Activated CD4-positive, alpha-beta T cell treated with anti-CD3 and anti-CD28 coated beads, Interleukin-2, amount 10 ng/mL, durations not matched to agents 7 days and 5 days (primary cell): ENCODE data around the gene ONECUT2. TPM values are rescaled to one million over a fixed set of nuclear protein-coding genes. Genes with fewer than 3 reads are reported as not detected.
"Not testable (repeated sequence)": the region's sequence is repeated elsewhere in the genome, so short reads cannot be mapped to it uniquely, and the experiment has no call there.

Experiments used
- CTCF ChIA-PET: fragments of 350-600 bp; sonication (Branson Sonifier 250); formaldehyde crosslinking; loops from one replicate; lab custom pipeline; 2021; ENCODE audit warnings: antibody characterized with exemption; lab: Charles Lee
- POLR2A ChIA-PET: fragments of 350-600 bp; sonication (Branson Sonifier 250); formaldehyde crosslinking; loops from one replicate; lab custom pipeline; 2021; ENCODE audit warnings: antibody characterized with exemption; lab: Charles Lee
- DNase-seq: peaks from one replicate; pipeline ENCODE4 v3.0.0-alpha.2; 2020
- H3K27ac Mint-ChIP-seq: one replicate; pipeline ENCODE4 v1.8.0; 2021; ENCODE audit warnings: mild to moderate bottlenecking, moderate library complexity, mixed read lengths
- H3K27me3 Mint-ChIP-seq: one replicate; pipeline ENCODE4 v1.8.0; 2021; ENCODE audit warnings: mixed read lengths
- H3K36me3 Mint-ChIP-seq: one replicate; pipeline ENCODE4 v1.8.0; 2021; ENCODE audit warnings: low read depth, mixed read lengths
- H3K4me1 Mint-ChIP-seq: one replicate; pipeline ENCODE4 v1.8.0; 2021; ENCODE audit warnings: mixed read lengths
- H3K4me3 Mint-ChIP-seq: one replicate; pipeline ENCODE4 v1.8.0; 2021; ENCODE audit warnings: mild to moderate bottlenecking, moderate library complexity, mixed read lengths
- H3K9me3 Mint-ChIP-seq: one replicate; pipeline ENCODE4 v1.8.0; 2021; ENCODE audit warnings: mixed read lengths
- total RNA-seq, 2 experiments: library from RNA; stranded (reverse); gene quantifications; one replicate each; pipeline ENCODE4 v1.2.3, GENCODE V29; 2021

The ONECUT2 gene
- total RNA-seq, 2 experiments from 2014 or later = not detected

DNA sequence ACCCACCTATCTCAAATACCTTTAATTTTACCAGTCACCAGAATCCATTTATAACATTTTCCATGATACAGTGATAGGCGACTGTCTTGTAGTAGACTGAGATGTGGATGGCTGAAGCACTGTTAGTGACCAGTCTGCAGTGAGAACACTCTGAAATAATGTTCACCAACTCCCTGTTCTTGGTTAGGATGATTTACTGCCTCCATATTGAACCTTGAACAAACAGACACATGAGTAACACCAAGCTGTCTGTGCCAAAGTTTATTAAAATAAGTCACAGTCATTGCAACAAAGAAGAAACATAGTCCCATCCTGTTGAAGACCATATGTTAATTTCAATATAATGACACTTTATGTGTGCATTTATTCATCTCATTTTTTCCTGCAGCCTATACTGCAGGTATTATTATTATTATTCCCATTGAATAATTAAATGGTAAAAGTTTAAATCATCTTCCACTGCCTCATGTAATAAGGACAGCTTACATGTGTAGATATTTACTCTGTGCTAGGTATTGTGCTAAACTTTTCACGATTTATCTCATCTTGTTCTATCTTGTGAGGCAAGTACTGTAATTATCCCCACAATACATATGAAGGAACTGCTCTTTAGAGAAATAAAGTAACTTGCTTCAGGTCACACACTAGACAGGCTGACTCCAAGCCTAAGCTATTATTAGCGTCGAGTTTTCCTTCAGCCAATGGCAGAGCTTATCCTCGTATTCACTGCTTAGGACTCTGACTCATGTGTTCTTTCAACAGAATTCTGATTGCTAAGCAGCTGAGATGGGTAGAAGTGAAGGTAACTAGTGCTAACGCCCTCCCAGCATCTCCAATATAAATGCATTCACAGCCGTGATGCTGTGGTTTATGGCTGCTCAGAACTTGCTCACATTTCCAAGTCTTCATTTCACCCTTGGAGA, 62.5 kb downstream of the ONECUT2 start:
- Mint-ChIP-seq H3K36me3 (no peaks in the 10 kb centered on the region), H3K27me3 (peaks cover 6% of the 10 kb centered on the region), H3K4me1 (no peaks in the 10 kb centered on the region), H3K4me3 (no peak overlapping the region), H3K9me3 (peaks cover 2% of the 10 kb centered on the region), H3K27ac (no peak overlapping the region)
- POLR2A ChIA-PET = no interaction called here
- no peak for DNase-seq
- CTCF ChIA-PET = no interaction called here

DNA sequence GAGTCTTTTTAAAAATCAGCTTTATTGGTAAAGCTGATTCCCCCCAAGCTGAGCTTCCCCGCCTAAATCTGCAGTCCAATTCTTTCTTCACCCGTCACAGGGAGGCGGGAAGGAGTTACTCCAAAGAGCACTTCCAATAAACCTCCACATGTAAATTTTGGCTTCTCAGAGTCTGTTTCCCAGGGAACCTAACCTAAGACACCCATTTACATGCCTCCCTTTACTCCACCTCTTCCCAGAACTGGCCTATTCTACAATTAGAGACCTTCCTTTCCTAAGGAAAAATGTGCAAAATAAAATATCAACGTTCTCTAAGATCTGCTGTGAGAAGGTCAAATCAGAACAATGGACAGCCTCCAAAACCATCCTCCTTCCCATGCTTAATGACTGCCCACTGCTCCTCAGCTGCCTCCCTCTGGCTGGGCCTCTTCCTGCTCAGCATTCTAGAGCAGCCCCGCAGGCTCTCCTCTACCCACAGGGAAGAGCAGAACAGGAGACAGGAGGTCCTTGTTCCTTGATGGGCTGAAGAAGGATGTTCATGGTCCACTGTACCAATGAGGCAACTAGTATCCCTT, 63.6 kb downstream of the ONECUT2 start:
- Mint-ChIP-seq H3K9me3 (peaks cover 2% of the 10 kb centered on the region), H3K27me3 (peaks cover 6% of the 10 kb centered on the region), H3K36me3 (no peaks in the 10 kb centered on the region), H3K4me3 (no peak overlapping the region), H3K4me1 (no peaks in the 10 kb centered on the region), H3K27ac (no peak overlapping the region)
- DNase-seq = no peak
- ChIA-PET POLR2A (no interaction called here), CTCF (no interaction called here)

DNA sequence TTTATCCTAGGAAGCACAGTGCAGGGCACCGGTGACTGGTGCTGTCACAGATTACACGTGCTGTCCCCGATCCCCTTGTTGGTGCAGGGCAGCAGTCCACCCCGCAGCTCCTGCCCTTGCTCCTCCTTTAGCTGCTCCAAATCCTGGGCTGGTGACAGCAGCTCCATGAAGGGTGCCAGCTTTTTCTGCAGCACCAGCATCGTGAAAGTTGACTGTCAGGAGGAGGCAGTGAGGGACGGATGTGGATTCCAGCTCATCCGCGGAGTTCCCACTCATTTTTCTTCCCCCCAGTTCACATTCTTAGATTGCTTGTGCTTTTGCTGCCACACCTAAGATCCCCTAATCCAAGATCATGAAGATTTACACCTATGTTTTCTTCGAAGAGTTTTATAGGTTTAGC, 67.5 kb downstream of the ONECUT2 start:
- H3K9me3 Mint-ChIP-seq = no peaks in the 10 kb centered on the region
- DNase-seq = no peak
- ChIA-PET CTCF (no interaction called here), POLR2A (no interaction called here)
- H3K36me3 Mint-ChIP-seq = no peaks in the 10 kb centered on the region
- H3K4me3 Mint-ChIP-seq = no peak overlapping the region
- H3K27ac Mint-ChIP-seq = no peak overlapping the region
- H3K4me1 Mint-ChIP-seq = no peaks in the 10 kb centered on the region
- peaks cover 13% of the 10 kb centered on the region for H3K27me3 Mint-ChIP-seq

DNA sequence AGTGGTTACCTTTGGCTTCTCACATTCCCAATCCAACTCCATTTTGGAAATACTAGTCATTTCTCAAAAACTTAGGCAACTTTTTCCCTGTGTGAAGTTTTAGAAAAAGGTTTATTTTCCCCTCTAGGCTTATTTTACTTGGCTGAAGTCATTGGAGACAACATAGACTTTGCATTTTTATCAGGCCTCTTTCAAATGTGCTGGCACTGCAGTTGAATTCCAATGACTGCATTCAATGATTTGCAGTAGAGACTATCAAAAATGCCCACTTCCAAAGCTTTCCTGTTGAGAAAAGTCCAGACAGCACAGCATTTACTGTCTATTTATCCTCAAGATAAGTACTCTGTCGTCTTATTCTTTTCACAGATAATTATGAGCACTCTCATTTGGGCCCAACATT, 70.1 kb downstream of the ONECUT2 start:
- no peaks in the 10 kb centered on the region for H3K9me3 Mint-ChIP-seq
- H3K27ac Mint-ChIP-seq = no peak overlapping the region
- DNase-seq = no peak
- H3K27me3 Mint-ChIP-seq = peaks cover 14% of the 10 kb centered on the region
- ChIA-PET CTCF (interaction anchor here (0.6 kb wide), 1 partner anchor 857 kb away, joined by 3 read pairs; no protein-coding TSS in a partner anchor), POLR2A (no interaction called here)
- no peak overlapping the region for H3K4me3 Mint-ChIP-seq
- H3K36me3 Mint-ChIP-seq = no peaks in the 10 kb centered on the region
- H3K4me1 Mint-ChIP-seq = no peaks in the 10 kb centered on the region

DNA sequence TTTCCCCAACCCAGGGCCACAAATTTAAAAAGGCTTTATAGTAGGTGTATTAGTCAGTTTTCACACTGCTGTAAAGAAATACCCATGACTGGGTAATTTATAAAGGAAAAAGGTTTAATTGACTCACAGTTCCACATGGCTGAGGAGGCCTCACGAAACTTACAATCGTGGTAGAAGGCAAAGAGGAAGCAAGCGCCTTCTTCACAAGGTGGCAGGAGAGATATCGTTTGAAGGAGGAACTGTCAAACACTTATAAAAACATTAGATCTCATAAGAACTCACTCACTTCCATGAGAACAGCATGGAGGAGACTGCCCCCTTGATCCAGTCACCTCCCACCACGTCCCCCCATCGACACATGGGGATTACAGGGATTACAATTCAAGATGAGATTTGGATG, 80.9 kb downstream of the ONECUT2 start:
- no peak overlapping the region for H3K4me3 Mint-ChIP-seq
- no peaks in the 10 kb centered on the region for H3K36me3 Mint-ChIP-seq
- H3K27me3 Mint-ChIP-seq = peaks cover 5% of the 10 kb centered on the region
- H3K9me3 Mint-ChIP-seq = no peaks in the 10 kb centered on the region
- no peak for DNase-seq
- no peaks in the 10 kb centered on the region for H3K4me1 Mint-ChIP-seq
- CTCF ChIA-PET = no interaction called here
- POLR2A ChIA-PET = no interaction called here
- H3K27ac Mint-ChIP-seq = no peak overlapping the region

DNA sequence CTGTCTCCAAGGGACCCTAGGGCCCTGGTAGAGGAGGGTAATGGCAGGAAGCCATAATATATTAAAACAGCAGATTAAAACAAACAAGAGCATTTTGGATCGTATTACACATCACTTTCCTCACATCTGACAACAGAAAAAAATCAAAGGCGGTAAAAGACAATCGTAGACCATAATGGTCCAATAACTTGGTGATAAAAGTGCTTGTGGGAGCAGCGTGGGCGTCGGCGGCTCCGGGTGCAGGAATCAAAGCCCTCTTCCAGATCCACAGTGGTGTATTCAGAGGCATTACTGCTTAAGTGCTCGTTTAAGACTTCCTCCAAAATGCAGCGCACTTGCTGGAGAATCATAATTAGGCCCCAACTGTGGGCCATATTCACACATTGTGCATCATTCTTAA, 83.4 kb downstream of the ONECUT2 start:
- POLR2A ChIA-PET = no interaction called here
- DNase-seq = no peak
- H3K36me3 Mint-ChIP-seq = no peaks in the 10 kb centered on the region
- H3K4me1 Mint-ChIP-seq = no peaks in the 10 kb centered on the region
- peaks cover 7% of the 10 kb centered on the region for H3K27me3 Mint-ChIP-seq
- CTCF ChIA-PET = no interaction called here
- no peak overlapping the region for H3K4me3 Mint-ChIP-seq
- H3K9me3 Mint-ChIP-seq = no peaks in the 10 kb centered on the region
- H3K27ac Mint-ChIP-seq = no peak overlapping the region

DNA sequence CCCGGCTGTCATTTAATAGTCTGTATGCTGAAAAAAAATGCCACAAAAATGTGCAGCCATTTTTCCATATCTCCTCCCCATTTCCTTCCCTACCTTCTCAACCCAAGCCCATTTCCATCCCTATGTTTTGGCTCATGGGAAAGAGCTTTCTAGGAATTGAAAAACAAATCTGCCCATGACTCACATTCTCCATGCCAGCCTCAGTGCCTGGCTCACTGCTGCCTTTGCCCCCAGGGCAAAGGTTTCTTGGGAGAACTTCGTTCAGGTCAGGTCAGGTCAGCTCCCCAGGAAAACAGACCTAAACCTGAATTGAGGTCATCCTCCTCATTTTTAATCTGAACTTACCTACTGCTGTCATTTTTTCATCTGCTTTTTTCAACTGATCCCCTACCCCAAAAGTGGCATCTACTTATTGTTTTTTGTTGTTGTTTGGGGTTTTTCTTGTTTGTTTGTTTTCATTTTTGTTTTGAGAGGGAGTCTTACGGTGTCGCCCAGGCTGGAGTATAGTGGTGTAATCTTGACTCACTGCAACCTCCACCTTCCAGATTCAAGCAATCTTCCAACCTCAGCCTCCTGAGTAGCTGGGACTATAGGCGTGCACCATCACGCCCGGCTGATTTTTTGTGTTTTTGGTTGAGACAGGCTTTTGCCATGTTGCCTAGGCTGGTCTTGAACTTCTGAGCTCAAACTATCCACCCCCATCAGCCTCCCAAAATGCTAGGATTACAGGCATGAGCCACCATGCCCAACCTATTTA, 84.7 kb downstream of the ONECUT2 start:
- Mint-ChIP-seq H3K9me3 (no peaks in the 10 kb centered on the region), H3K27me3 (peaks cover 3% of the 10 kb centered on the region), H3K4me1 (no peaks in the 10 kb centered on the region), H3K27ac (no peak overlapping the region), H3K36me3 (no peaks in the 10 kb centered on the region), H3K4me3 (no peak overlapping the region)
- ChIA-PET POLR2A (no interaction called here), CTCF (no interaction called here)
- no peak for DNase-seq

DNA sequence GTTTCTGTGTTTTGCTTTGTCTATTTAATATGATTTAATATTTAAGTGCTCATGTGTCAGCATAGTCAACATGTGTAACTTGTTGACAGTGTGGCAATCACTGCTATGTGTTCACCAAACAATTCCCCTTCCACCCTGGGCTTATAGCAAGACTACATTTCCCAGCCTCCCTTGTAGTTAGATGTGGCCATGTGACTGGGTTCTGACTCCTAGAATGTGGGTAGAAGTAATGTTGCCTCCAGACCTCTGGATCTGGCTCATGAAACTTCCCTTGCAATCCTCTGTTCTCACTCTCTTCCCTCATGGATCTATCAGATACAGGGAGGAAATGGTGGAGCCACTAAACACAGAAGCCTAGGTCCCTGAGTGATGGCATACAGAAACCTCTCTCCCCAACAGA, 87.2 kb downstream of the ONECUT2 start:
- POLR2A ChIA-PET, DNase-seq, H3K36me3 Mint-ChIP-seq, H3K27ac Mint-ChIP-seq, H3K27me3 Mint-ChIP-seq, H3K4me1 Mint-ChIP-seq, H3K9me3 Mint-ChIP-seq, CTCF ChIA-PET, H3K4me3 Mint-ChIP-seq: not testable (repeated sequence)

DNA sequence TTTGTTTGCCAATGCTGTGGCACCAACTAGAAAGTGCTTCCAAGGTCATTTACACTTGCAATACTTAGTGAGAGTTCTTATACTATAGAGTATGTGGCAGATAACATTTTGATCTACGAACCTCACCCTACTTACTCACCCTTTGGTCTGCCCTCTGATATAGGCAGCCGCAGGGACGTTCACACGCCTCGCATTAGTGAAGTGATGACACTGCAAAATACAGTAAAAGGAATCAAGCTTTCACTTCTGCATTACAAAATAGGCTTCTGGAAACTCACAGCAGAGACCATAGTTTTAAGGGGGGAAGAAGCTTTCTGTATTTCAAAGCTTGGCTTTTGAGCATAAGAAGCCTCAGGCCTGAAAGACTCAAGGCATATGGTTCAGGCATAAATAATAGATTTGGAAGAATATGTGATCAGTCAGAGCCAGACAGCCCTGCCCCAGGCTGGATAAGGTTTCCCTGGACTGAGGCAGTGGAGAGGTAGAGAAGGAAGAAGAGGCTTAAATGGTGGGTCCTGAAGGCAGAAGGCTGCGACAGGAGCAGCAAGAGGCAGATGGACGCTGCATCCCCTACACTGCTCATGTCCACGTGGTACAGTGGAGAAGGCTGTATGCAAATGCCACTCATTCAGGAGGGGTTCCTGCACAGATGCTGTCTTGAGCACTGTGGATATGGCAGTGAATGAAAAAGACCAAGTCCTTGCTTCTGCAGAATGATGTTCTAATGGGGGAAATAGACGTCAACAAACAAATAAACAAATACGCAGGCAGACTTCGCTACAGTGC, 88.2 kb downstream of the ONECUT2 start:
- POLR2A ChIA-PET = no interaction called here
- DNase-seq = no peak
- H3K27ac Mint-ChIP-seq = no peak overlapping the region
- H3K27me3 Mint-ChIP-seq = peaks cover 2% of the 10 kb centered on the region
- CTCF ChIA-PET = no interaction called here
- H3K4me3 Mint-ChIP-seq = no peak overlapping the region
- H3K36me3 Mint-ChIP-seq = no peaks in the 10 kb centered on the region
- no peaks in the 10 kb centered on the region for H3K4me1 Mint-ChIP-seq
- H3K9me3 Mint-ChIP-seq = no peaks in the 10 kb centered on the region

DNA sequence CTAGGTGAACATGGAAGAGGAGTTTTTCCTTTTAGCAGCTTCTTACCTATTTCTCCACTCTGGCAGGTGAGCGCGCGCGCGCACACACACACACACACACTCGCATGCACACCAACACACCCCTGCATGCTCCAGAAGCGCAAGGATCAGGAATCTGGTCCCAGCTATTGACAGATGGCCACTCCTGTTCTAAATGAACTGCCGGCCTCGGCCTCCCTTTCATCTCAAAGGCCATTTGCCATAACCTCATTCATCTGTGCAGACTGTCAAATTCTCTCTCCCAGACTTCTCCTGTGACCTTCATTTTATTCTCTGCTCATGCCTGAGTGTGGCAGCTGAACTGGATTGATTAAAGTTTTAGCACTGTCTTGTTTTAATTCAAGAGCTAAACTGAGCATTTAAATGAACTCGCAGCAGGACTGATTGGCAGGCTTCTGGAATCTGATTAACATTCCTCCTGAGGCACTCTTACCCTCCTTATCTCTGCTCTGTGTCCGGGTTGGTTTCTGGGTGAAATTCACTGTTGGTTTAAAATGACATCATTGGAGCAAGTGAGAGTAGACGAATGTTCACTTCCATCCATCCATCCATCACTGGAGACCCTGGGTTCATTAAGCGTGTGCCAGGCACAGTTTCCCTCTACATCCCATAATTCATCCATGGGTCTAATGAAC, 92.5 kb downstream of the ONECUT2 start:
- DNase-seq = no peak
- CTCF ChIA-PET = no interaction called here
- POLR2A ChIA-PET = no interaction called here

DNA sequence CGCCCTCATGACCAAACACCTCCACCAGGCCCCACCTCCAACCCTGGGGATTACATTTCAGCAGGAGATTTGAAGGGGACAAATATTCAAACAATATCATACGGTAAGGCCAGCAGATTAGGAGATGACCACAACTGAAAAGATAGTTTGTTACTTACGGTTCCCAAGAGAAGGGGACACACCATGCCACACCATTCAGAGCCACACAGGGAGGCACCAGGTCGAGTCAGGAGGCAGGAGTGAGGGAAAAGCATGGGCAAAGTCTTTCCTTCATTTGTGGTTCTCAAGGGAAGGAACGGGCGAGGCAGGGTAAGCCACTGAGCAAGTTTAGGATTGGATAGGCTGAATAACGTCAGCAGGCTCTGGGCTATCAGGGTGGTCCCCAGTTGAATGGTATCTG, 94.0 kb downstream of the ONECUT2 start:
- ChIA-PET CTCF (no interaction called here), POLR2A (no interaction called here)
- no peaks in the 10 kb centered on the region for H3K36me3 Mint-ChIP-seq
- H3K4me1 Mint-ChIP-seq = no peaks in the 10 kb centered on the region
- H3K27ac Mint-ChIP-seq = no peak overlapping the region
- H3K27me3 Mint-ChIP-seq = peaks cover 1% of the 10 kb centered on the region
- H3K4me3 Mint-ChIP-seq = no peak overlapping the region
- DNase-seq = no peak
- H3K9me3 Mint-ChIP-seq = no peaks in the 10 kb centered on the region

More for the DNA sequence above, 92.5 kb downstream of the ONECUT2 start:
- H3K9me3 Mint-ChIP-seq = no peaks in the 10 kb centered on the region
- H3K27me3 Mint-ChIP-seq = peaks cover 1% of the 10 kb centered on the region
- no peaks in the 10 kb centered on the region for H3K36me3 Mint-ChIP-seq
- no peak overlapping the region for H3K4me3 Mint-ChIP-seq
- H3K4me1 Mint-ChIP-seq = no peaks in the 10 kb centered on the region
- no peak overlapping the region for H3K27ac Mint-ChIP-seq
